Activated CD4-positive, alpha-beta T cell treated with anti-CD3 and anti-CD28 coated beads, Interleukin-2, amount 50 U/mL, for 16 hours (primary cell): ENCODE results near the gene DTX1.
"Not testable (repeated sequence)": the region's sequence is repeated elsewhere in the genome, so short reads cannot be mapped to it uniquely, and the experiment has no call there.

ENCODE experiments used
- DNase-seq: peaks from one replicate; pipeline ENCODE4 v3.0.0-alpha.2; 2020

Gene DTX1

DNA sequence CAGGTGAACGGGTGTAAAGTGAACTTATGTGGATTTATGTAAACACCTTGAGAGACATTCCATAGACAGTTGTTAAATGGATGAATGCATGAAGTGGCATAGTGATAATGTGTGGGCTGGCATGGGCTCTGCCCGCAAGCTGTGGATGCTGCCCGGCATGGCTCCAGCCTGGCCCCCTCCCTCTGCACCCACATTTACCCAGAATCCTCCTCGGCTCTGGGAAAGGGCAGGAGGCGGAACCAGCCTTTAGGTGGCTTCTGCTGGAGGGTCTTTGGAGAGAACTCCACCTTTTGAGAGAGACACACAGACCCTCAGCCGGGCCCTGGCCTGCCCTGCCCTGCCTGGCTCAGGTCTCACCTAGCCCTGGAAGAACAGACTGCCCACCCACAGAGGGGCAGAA is 60.3 kb downstream of the DTX1 start:
- DNase-seq, result no peak

DNA sequence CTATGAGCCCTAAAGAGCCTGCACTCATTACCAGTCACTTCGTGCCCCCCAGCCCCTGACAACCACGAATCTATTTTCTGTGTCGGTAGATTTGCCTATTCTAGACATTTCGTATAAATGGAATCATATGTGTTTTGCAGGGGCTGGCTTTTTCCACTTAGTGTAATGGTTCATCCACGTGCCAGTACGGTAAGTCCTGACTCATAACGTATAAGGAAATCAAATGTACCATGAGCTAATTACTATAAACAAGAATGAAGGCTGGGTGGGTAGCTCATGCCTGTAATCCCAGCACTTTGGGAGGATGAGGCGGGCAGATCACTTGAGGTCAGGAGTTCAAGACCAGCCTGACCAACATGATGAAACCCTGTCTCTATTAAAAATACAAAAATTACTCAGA is 61.2 kb downstream of the DTX1 start:
- not testable (repeated sequence) for DNase-seq

DNA sequence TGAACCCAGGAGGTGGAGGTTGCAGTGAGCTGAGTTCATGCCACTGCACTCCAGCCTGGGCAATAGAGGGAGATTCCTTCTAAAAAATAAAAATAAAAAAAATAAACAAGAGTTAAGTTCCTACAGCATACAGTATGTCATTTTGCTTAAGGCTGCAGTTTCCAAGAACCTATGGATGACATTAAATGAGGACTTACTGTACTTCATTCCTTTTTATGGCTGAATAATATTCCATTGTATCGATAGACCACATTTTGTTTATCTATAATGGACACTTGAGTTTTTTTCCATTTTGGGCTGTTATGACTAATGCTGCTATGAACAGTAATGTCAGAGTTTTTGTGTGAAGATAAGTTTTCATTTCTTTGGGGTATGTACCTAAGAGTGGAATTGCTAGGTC is 61.6 kb downstream of the DTX1 start:
- no peak for DNase-seq

DNA sequence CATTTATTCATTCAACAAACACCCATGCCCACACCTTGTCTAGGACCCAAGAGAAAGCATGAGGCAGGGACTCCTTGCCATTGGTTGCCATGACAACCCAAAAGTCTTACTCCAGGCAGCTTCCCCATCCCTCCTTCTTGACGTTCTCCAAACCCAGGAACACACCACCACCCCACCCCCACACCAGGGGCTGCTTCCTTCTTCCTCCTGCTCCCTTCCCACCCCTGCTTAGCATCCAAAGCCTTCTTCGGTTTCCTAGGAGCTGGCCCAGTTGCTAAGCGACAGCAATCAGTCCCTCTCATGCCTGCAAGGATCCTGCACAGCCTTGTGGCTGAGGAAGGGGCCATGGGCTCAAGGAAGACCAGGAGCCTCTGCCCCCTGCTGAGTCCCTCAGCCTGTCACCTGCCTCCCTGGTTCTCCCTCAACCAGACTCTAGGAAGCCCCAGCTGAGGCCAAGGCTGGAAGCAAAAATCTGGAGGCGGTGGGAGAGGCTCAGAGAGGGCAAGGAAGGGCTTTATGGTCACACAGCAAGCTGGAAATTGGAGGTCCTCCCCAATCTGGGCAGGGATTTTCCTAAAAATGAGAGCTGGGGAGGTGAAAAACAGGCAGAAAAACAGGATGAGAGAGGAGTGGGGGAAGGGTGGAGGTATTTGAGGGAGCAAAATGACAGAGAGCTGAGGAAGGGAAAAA is 63.6 kb downstream of the DTX1 start:
- no peak for DNase-seq

DNA sequence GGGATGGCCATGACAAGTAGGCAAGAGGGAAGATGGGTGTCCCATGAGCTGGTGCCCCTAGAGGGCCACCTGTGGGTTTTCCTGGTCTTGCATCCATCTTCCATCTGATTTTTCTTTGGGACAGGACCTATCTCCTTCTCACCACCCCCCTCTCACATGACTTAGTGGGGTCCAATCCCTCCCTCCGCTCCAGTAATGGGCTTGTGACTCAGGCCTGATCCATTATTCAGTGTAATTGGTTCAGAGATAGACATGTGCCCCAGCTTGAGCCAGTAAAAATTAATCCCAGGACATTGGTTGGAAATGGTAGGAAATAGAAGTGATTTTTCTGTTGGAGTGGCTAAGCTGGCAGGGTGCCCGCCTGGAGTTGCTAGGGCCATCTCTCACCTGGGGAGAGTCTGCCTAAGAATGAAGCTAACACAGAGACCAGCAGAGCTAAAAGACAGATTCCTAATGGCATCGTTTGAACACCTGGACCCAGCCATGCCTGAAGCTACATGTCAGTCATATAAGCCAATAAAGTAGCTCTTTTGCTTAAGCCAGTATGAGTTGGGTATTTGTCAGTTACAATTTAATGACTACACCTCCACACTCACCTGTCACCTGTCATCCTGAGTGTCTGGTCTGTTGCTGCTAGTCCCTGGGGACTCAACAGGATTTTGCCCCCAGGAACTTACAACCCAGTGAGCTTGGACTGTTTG is 64.3 kb downstream of the DTX1 start:
- DNase-seq, result no peak

DNA sequence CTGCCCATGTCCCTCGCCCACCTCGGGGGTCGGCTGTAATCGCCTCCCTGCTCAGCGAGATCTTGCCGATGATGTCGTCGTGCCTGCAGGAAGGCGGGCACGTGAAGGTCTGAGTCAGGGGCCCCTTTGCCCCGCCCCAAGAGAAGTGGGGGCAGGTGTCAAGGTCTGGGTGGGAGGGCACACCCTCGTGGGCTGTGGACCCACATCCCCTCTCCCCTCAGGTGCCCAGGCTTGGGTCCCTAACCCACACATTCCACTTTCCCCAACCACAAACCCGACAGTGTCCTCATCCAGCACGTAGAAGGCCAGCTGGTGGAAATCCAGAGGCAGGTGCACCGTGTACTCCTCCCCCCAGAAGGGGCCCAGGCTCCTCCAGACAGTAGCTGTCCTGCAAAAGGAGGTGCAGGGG is 71.3 kb downstream of the DTX1 start:
- DNase-seq, result no peak

DNA sequence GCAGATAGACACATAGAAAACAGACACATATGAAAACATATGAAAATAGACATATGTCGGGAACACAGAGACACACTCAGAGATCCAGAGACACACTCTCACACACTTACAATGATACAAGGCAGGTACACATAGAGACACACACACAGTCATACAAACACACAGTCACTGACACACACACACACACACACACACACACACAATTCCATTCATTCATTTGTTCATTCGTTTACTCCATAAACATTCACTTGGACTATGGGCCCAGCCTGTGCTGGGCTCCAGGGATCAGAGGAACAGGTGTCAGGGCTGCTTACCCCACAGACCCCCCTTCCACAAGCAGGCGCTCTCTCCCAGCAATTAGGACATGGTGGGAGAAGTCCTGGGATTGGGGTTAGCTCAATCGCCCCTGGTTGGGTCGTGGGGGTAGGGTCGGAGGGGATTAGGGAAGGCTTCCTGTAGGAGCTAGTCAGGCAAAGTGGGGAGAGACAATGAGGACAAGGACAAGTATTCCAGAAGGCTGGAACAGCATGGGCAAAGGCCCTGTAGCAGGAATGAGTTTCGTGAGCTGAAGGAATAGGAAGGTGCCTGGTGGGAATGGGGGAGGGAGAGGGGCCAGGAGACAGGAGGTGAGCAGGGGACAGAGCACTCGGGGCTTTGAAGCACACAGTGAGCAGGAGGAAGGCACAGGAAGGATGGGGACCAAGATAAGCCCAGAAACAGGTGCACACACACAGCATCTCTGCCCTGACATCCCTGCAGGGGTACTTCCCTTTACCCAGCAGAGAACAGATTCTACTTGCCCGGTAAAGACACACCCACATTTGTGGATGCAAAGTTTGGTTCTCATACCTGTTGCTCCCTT is 72.5 kb downstream of the DTX1 start:
- DNase-seq, result no peak

DNA sequence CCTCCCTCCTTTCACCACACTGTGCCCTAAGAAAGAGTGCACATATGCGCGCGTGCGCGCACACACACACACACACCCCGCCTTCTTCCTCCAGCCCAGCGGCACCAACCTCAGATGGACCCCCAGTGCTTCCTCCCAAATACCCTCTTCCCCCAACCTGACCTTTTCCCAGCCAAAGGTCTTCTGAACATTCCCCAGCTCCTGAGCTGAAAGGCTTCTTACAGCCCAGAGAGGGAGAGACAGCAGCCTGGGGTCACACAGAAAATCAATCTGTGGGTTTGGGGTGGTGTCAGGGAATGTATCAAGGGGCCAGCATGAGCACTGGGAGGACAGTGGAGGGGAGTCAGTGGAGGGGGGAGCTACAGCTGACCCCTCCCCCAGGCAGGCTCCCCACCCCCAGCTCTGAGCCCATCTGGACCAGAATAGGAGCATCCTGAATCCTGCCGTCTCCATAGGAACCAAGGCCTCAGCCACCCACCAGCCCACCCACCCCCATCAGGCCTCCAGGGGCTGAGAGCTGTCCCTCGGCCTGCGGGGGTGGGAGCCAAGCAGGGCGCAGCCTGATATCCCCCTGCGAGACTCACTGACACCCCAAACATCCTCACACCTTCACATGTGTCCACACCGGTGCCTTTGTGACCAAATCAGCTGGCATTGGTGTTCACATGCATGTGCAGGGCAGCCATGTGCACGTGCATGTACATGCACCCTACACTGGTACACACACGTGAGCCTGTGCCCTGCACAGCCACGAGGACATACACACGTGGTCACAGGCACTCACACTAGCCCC is 73.3 kb downstream of the DTX1 start:
- DNase-seq, result no peak

DNA sequence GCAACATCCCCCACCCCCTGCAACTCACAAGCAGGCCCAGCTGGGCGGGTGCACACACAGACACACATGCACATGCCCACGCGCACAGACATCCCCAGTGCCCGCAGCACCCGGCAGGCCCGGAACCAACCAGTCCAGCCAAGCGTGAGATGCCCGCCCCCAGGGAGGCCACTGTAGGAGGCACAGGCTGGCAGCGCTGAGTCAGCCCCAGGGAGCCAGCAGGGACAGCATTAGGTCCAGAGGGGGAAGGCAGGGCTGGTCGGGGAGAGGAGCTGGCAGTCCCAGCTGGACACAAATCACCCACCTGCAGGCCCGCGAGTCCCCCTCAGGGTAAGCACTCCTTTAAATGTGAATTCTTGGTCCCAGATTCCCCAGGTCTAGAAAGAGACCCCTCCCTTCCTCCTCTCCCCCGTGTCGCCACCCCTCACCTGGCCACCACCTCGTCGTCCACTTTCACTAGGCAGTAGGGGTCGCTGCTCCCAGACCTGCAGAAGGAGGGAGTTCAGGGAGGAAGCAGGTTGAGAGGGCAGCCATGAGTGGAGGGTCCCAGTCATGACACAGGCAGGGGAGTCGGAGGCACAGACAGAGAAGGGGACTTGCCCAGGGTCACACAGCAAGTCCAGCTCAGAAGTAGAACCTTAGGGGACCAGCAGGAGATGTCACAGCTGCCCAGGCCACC is 74.1 kb downstream of the DTX1 start:
- no peak for DNase-seq

DNA sequence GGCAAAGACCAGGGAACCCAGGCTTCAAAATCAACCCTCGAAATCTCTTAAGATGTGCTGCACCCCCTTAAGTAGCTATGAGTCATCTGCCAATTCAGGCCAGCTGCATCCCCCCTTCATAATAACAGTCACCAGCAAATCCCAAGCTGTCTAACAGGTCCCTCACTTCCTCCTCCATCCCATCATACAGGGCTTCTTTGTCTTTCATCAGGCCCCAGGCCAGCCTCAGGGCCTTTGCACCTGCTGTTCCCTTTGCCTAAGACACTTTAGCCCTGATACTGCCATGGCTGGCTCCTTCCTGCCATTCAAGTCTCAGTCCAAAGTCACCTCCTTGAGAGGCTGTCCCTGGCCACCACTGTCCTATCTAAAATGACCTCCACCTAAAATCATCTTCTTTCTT is 75.0 kb downstream of the DTX1 start:
- no peak for DNase-seq

DNA sequence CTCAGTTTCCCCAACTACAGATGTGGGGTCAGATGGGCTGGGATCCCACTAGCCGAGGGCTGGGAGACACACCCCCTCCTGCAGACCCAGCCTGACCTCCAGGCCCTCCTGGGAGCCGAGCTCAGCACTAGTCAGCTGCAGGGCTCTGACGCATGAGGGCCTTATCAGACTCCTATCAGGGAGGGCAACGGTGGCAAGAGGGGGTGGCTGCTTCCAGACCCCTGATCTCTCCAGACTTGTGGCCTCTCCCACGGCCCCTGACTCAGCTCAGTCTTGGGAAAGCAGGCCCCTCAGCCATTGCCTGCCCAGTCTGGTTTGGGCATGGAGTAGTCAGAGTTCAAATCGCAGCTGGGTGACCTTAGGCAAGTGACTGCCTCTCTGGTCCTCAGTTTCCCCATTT is 76.5 kb downstream of the DTX1 start:
- no peak for DNase-seq

DNA sequence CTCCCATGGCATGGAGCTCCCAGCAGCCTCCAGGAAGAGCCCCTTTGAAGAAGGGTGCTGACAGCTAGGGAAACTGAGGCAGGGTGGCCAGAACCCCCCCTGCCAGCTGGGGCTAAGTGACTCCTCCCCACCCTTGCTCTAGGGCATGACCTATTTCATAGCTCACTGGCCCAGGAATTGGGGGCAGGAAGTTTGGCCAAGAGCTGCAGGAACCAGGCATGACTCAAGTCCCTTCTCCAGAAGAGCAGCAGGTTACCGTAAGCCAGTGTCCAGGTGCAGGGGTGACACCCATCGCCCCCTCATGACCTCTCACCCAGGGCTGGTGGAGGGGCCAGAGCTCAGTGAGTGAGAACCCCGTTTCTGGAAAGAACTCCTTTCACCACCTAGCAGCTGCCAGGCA is 77.1 kb downstream of the DTX1 start:
- DNase-seq, result no peak

DNA sequence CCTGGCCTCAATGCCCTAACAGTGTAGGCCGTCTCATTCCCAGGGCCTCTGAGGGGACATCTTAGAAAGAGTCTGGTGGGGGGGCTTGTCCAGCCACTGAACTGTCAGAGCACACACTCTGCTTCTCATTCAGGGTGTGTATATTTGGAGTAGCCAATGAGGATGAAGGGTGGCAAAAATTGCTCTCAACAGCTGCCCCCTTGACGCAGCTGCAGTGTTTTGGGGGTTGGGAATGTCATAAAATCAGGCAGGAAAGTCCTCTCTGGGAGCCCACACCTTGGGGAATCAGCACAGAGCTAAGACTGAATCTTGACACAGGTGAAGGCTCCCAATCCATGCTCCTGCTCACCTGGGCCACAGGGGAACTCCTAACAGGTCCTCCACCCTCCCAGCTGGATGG is 77.5 kb downstream of the DTX1 start:
- no peak for DNase-seq

DNA sequence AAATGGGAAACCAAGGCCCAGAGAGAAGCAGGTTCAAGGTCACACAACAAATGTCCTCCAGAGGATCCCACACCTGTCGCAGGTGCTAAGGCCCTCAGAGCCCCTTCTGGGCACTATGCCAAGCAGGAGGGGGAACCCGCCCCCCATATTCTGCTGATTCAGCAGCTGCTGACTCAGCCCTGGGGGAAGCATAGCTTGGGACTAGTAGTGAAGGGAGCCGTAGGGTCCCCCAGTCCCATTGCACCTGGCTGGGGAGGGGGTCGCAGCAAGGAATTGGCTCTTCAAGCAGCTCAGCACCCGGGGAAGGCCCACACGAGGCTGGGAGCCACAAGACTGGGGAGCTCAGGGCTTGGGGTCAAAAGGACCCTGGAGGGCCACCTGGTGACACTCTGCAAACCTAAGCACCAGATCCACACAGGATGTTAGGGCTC is 78.0 kb downstream of the DTX1 start:
- no peak for DNase-seq

DNA sequence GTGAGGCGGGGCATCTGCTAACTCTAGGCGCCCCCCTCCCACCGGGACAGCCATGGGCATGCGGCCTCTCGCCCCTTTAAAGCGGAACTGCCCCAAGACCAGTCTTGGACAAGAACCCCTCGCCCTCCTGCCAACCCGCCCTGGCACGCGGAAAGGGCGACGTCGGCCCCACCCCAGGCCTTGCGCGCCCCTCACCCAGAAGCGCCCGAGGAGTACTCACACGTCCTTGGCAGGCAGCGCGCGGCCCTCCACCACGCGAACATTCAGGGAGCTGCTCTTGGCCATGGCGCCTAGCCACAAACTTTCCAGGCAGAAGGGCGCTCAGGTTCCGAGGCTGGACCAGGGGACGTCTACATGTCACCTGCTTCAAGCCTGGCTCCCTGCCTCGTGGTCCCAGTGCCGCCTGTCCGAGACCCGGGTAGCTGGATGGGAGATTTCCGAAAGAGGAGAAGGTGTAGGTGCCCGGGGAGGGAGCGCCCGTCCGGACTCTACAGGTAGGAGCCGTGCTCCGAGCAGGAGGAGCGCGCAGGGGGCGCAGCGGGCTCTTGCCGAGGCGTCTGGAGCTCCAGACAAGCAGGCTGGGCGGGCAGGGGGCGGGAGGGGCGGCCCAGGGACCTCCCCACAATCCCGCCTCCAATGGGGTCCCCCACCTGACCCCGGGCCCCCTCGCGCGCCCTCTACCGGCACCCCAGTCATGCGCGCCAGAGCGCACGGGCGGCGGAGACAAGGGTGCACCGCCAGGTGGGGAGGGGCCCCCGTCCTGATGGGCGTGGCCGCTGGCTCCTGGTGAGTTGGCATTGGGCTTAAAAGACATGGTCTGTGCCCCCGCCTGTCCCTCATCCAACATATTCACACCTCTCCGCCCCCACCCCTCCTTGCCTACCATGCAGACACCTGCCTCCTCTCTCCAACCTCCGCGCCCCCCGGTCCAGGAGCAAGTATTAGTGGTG is 78.9 kb downstream of the DTX1 start, which contains the start of gene RASAL1:
Gene RASAL1, minus strand, starts transcription at position 584 of the 950 bp plus-strand sequence. Its CDS starts 299 bp downstream, at position 285.
- DNase-seq, result peak; percentile 69

DNA sequence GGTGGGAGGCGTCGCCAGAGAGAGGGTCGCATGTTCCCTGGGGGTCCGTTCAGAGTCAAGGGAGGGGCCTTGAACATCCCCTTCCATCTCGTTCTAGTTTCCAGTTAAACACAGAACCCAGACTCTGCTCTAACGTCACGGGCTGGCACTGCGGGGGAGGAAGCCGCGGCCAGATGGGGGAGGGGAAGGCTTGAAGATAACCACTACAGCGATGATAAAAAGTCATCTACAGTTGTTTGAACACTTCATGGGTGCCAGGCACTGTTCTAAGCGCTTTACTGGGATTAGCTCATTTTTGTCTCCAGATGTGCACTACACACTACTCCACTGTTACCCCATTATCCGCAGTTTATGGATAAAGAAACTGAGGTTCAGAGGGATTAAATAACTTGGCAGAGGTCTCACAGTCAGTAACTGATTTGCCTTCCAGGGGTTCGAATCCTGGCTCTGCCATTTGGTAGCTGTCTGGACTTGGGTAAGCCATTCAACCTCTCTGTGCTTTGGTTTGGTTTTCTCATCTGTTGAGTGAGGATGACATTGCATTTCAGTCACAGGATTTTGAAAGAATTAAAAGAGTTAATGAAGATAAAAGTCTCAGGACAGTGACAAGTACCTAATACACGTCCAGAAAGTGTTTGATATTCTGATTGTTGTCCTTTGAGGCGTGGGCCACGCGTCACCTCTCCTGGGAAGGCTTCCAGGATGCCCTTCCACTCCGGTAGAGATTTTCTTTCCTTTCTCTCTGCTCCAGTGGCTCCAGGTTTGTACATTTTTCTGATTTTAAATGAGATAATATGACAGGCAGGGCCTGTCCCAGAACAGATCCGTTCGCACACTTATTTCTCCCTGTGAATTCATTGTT is 79.8 kb downstream of the DTX1 start:
- peak; percentile 37 for DNase-seq

DNA sequence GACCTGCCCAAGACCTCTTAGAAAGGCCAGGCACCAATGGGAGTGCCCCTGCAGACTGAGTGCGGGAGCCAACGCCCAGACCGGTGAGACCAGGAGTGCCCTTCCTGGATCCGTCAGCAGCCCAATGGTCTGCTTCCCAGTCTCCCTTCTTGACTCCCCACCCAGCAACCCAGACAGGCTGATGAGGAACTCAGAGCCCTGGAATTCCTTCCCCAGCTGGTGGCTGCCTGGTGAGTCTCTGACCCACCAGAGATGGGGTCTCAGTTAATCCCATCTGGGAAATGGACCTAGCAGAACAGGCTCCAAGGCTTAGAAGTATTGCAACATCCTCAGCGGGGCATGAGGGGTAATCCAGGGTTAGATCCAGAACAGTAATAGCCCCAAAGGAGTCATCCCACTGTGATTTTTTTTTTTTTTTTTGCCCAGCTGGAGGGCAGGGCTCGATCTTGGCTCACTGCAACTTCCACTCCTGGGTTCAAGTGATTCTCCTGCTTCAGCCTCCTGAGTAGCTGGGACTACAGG is 80.5 kb downstream of the DTX1 start:
- no peak for DNase-seq

DNA sequence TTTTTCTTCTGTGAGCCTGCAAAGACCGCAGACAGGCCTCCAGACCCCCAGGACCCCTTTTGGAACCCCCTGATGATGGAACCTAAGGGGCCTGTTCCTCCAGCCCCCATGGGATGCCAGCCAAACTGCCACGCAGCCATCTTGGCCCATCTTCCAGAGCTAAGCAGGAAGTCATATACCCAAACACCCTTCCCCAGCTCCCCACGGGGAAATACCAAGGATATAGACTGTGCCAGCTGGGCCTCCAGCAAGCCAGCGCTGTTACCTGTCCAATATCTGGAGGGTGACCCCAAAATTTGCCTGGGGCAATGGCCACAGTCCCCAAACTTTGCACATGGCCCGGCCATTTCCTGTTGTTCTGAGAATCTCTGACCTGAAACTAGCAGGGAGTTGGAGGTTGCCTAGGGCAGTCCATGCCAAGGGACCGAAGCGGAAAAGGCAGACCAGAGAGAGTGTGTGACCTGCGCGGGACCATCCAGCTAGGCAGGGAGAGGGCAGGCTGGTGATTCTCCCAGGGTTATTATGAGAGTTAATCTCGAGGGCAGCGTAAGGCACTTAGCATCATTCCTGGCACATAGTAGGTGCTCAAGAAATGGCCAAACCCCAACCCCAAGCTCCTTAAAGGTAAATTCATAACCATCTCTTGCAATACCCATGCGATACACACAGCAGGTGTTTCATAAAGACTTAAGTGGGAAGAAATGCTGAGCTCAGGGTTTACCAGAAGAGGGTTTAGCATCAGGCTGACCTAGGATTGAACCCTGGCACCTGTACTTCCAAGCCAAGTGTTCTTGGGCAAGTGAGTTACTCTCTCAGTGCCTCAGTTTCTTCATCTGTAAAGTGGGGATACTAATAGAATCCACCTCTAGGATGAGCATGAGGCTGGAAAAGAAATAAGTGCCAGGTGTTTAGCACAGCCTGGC is 81.6 kb downstream of the DTX1 start:
- no peak for DNase-seq

DNA sequence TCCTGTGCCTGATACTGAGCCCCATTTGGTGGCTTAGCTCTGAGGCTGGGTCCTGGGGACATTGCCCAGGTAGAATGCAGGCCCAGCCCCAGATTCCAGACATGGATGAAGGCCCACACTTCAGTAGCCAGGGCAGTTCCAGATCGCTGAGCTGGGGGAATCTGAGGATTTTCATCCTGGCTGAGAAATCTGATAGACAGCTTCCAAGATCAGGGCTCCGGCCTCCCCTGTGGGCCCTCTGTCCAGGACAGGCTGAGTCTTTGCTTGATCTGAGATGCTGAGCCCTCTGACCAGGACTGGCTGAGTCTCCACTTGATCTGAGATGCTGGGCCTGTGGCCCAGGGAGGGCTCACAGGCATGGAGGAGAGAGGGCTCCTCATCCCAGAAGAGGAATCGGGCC is 82.3 kb downstream of the DTX1 start:
- DNase-seq, result no peak
